GM19395 (cell line): ENCODE measurements around the gene TMEM106C.

Experiments
- ATAC-seq: cut with Tn5 transposase; IDR thresholded peaks from one replicate; pipeline ENCODE4 v1.9.1; 2021; ENCODE audit warnings: mild to moderate bottlenecking, moderate library complexity; ENCODE audit not compliant: unreplicated experiment

TMEM106C gene, protein sequence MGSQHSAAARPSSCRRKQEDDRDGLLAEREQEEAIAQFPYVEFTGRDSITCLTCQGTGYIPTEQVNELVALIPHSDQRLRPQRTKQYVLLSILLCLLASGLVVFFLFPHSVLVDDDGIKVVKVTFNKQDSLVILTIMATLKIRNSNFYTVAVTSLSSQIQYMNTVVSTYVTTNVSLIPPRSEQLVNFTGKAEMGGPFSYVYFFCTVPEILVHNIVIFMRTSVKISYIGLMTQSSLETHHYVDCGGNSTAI

DNA sequence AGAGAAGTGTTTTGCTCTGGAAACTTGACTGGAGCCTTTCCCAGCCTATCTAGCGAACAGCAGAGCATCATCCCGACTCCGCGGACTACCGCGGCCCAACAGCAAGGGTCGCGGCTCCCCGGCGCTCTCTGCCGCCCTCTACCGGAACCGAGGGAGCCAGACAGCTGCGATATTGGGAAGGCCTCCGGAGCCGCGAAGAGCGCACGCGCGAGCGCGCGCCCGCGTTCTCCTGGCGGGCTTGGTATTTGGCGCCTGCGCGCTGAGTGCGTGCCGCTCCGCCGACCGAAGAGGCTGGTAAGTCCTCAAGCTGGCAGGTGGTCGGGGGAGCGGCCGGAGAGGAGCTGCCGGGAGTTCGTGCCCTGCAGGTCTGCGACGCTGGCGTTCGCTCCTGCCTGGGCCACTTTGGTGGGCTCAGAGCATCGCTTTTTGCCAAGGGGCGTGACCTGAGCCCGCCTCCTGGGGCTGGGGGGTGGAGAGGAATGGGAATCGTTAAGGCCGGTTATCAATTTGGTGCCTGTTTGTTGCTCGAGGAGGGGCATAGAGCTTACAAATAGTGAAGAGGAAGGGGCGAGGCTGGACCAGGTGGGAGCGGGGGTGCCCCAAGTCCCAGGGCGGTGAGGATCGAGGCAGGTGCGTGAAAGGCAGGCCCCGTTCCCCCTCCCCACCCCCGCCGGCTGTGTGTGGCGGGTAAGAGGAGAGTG is at the start of gene TMEM106C:
Gene TMEM106C, plus strand, starts transcription at position 257 of the 701 bp plus-strand sequence. CDS start 641 bp downstream, outside the sequence.
- ATAC-seq: peak; percentile 90

DNA sequence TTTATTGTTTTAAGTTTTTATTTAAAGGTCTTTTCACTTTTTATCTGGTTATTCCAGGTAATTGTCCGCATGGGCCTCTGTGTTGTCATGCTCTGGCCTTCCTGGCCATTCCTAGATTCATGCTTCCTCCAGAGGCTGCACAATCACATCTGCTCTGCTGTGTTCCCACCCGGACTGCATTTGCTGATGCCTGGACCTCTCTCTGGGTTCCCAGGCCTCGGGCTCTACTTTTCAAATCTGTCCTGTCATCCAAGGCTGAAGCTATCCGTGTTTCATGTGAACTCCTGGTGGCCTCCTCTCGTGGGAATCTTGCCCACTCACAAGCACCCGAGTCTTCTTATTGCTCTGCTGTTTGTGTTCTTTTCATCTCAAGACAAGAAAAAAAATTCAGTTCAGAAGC is 42.5 kb upstream of the TMEM106C start:
- ATAC-seq: no peak

DNA sequence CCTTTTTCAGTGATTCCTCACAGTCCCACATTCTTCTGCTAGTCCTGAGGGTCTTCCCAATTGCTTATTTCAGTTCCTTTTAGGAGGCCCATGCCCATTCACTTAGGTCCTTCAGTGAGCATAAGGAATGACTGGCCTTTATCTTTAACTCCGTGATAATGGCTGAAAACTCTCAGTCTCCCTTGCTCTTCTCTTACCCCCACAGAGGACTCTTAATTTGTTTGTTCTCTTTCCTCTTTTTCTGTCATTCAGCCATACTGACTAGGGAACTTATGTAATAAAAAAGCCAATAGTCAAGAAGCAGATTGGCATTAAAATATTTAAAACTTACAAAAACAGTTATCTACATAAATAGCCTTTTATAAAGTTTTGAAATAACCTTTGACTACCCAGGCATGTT is 41.5 kb upstream of the TMEM106C start:
- ATAC-seq: no peak

DNA sequence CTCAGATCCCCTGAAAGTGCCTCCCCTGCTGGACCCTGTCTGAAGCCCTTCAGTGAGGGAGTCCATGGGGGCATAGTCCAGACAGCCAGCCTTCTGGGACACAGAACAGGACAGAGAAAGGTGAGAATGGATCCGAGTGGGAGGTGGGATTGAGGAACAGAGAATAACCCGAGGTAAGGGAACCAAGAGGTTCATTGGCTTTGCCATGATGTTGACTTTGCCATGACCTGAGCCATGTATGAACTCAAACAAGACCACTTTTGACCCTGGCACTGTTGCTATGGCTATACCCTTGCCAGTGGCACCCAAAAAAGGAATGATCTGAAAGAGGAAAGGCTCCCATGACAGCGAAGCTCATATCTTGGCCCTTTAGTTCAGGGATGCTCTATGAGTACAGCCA is 36.0 kb upstream of the TMEM106C start:
- ATAC-seq: no peak

DNA sequence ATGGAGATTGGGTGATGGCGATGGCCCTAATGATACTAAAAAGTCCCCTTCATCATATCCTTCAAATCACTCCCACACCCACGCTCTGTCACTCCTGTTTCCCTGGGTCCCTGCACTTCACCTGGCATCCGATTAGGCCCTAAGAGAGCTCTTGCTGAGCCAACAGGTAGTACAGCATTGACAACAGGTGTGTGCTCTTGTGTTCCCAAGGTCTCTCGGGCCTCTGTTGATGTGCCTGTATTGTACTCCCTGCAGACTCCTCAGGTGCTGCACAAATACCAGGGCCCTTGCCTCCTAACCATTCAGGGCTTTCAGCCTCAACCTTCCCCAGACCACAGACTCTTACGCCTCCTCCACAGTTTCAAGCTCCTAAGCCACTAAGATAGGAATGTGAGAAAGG is 32.8 kb upstream of the TMEM106C start:
- ATAC-seq: no peak

DNA sequence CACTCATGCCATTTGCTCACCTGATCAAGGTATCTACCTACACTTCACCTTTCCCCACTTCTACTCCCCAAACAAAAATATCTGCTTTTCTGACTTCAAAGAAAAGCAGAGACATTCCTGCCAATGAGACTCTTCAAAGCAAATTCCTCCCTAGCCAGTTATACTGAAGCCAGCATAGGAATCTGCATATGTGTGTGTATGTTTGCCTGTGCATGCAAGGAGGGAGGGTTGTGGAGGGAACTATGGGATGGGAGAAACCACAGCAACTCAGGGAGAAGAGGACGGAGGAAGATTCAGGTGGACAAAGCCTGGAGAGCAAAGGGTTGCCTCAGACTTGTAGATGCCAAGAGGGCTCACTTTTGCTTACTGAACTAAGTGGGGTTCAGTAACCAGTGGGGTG is 32.2 kb upstream of the TMEM106C start:
- no peak for ATAC-seq

DNA sequence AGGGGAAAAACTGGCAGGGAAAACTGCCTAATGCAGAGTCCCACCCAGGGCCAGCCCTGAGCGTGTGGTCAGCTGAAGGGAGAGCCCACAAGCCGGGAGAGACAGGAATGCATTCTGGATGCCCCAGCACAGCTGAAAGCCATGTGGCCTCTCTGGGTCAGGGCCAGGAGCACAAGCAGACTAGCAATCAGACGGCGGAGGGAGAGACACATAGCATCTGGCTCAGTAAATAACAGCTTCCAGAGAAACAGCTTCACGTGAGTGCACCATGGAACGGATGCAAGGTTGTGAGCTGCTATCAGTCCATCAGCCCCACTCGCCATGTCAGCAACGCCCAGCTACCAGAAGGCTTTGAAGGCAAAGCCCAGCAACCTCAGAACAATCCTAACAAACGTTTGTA is 28.2 kb upstream of the TMEM106C start:
- ATAC-seq: no peak

DNA sequence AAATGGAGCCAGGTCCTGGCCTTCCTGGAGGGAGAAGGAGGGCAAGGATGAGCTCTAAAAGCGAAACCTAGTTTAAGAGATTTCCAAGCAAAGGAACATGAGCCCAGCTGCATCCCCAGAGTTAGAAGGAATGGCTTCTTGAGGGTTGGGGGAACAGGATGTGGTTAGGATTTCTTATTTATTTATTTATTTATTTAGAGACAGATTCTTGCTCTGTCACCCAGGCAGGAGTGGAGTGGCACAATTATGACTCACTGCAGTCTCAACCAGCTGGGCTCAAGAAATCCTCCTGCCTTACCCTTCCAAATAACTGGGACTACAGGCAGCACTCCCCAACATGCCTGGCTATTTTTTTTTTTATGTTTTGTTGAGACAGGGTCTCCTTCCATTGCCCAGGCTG is 25.3 kb upstream of the TMEM106C start:
- no peak for ATAC-seq

DNA sequence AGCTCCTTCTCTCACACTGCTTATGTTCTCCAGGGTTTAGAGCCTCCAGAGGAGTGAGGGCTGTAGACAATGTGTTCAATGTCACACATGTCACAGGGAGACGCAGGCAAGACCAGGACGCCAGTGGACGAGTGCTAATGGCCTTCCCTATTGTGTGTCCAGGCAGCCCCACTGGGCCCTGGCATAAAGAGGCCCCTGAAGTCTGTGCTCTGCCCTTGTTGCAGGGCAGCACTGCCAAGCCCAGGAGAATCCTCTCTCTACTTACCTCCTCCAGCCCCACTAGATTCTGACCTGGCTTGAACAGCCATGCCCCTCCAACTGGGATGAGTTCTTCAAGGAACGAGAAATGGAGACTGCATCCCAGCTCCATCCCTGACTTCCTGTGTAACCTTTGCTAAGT is 24.8 kb upstream of the TMEM106C start:
- ATAC-seq: no peak

DNA sequence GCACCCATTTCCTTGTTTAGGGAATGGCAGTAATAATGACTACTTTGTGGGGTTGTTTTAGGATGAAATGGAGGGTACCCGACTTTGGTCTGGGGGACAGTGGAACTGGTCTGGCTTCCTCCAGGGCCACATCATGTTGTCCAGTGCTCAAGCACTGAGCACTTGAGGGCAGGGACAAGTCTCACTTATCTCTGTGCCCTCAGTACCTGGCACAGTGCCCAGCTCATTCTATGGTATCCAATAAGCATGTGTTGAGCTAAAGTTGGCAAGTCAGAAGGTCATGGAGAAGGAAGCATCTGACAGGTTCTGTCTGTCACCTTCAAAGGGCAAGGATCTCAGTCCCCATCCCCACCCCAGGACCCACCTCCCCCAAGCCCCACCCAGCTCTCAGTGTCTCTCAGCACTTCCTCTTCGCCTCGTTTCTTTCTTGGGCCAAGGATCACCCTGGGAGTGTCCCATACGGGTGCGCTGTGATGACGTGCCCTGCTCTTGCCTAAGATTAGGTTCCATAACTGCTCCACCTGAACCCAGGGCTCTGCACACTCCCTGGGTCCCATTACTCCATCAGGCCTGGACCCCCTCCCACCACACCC is 24.3 kb upstream of the TMEM106C start:
- no peak for ATAC-seq

DNA sequence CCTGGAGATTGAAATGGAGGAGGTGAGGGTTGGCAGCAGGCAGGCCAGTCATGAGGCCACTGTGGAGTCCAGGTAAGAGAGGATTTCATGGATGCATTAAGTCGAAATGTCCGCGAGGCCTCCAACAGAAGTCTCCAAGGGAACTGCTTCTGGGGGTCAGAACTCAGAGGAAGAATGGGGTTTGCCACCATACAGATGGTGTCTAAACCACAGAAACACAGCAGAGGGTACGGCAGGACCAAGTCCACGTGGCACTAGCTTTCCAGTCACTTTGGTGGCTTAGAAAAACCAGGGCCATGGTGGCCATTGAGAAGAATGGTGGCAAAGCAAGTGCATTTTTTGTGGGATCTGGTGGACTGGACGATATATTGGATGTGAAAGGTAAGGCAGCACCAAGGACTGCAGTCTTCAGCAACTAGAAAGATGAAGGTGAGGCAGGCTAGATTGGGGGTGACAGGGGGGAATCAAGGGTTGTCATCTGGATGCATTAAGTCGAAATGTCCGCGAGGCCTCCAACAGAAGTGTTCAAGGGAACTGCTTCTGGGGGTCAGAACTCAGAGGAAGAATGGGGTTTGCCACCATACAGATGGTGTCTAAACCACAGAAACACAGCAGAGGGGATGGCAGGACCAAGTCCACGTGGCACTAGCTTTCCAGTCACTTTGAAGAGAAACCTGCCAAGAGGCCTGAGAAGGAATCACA is 22.5 kb upstream of the TMEM106C start:
- ATAC-seq: no peak

DNA sequence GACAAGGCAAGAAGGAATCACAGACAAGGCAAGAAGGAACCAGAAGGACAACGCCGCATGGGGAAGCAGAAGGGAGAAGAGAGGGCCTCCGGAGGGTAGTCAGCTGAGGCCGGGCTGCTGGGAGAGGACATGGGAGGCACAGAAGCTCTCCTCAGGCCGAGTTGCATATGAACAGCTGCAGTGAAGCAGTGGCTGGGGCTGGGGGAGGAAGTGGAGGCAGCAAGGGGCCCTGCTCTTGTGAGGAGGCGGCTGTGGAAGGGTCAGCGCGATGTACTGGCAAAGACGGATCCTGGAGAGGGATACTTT is 22.0 kb upstream of the TMEM106C start:
- no peak for ATAC-seq

DNA sequence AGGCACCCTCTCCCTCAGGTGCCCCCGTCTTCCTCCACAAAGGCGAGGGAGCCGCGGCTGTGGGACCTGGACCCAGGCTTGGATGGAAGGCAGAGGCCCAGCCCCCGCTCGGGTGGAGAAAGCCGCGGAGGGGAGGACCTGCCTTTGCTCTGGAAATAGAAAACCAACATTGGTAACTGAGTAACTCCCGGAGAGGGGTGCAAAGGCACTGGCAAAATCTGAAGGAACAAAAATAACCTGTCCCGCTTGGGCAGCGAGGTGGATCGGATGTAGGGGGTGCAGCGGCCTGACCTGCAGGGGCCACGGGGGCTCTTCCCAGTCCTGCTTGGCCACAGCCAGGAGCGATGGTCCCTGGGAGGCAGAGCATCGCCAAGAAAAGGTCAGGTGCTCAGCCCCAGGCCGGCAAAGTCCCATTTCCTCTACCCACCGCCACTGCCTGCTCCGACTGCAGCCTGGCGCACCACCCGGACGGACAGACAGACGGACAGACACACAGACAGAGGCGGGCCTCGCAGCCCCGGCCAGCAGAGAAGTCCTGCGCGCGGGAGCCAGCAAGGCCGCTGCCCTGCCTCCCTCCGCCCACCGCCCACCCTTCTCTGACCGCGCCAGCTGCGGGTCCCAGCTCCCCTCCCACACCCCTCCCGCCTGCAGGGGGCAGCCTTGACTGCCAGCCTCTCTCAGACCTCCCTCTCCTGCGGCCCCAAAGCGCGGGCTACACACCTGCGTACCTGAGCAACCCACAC is 21.4 kb upstream of the TMEM106C start:
- no peak for ATAC-seq

DNA sequence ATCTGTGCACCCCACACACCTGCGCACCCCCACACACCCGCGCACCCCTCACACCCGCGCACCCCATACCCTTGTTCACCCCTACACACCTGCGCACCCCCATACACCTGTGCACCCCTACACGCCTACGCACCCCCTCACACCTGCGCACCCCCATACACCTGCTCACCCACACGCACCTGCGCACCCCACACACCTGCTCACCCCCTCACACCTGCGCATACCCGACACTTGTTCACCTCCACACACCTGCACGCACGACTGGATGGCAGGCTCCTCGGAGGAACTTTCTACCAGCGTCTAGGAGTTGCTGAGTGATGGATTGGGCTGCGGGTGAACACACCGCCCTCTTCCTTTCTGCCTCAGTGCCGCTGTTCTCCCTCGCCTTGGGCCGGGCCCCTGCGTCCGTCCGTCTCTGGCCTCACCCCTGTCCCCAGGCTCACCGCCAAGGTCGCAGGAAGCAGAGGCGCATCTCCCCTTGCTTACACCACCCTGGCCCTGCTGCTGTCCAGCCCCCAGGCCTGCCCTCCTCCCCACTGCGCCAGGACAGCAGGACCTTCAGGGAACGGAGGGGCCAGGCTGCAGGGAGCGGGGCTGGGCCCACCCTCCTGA is 20.7 kb upstream of the TMEM106C start:
- ATAC-seq: no peak

DNA sequence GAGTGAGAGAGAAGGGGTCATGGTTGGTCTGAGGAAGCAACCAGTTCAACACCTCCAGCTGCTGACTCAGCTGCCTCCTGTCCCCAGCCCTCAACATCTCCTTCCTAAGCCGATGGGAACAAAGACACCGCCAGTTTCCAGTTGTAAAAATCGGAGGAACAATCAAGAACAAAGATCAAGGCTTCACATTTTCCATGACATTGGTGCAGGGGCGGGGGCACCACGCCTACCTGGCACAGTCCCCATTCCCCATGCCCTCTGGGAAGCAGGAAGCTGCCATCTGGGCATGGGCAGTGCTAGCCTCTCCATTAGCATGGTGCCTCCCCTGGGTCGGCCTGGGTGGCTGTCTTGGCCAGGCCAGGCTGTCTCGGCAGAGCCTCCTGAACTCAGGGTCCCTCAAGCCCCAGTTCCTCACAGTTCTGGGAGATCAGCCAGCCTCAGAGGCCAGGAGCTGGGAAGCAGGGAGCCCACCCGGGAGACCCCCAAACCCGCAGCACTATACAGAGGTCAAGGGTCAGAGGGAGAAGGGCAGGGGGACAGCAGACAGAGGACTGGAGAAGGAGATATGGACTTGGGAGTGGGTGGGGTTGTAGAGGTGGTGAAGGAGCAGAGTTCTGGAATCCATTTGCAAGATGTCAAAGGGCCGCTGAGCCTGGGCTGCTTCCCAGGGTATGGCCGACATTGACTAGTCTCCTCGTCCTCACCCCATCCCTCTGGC is 19.6 kb upstream of the TMEM106C start:
- ATAC-seq: no peak

DNA sequence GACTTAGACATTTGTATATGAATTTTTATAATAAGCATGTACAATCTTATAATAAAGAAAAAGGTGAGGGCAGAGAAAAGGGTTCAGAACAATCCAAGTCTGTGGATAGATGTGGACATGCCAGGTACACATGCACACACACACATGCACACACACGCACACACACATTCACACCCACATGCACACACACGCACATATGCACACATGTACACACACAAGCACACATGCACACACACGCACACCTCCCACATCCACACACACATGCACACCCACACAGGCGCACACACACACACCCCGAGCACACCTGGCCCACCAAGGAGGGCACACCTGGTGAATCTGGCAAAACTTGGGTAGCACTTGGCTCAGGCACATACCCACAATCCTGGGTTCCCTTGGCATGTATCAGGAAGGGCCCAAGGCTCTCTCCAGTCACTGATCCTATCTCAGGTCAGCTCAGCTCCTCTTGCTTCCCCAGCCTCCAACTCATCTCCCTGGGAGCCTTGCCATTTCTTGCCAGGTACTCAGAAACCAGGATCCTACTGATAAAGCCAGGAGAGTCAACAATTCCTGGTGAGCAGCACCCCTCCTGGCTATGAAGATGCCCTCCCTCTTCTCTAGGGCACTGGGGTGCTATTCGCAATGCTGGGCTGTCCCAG is 18.6 kb upstream of the TMEM106C start:
- ATAC-seq: no peak

DNA sequence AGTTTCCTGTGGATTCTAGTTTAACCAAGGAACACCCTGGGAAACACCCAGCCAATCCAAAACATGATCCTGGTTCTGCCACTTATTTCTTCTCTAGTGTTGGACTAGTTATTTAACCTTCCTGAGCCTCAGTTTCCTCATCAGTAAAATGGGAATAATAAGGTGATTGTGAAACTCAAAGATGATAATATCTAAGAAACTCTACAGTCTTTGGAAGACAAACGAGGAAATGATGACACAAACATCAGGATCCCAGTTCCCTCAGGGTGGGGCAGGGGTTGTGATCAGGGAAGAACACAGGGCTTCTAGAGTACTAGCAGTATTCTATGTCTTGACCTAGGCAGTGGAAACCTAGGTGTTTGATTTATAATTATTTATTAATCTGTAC is 18.1 kb upstream of the TMEM106C start:
- no peak for ATAC-seq

DNA sequence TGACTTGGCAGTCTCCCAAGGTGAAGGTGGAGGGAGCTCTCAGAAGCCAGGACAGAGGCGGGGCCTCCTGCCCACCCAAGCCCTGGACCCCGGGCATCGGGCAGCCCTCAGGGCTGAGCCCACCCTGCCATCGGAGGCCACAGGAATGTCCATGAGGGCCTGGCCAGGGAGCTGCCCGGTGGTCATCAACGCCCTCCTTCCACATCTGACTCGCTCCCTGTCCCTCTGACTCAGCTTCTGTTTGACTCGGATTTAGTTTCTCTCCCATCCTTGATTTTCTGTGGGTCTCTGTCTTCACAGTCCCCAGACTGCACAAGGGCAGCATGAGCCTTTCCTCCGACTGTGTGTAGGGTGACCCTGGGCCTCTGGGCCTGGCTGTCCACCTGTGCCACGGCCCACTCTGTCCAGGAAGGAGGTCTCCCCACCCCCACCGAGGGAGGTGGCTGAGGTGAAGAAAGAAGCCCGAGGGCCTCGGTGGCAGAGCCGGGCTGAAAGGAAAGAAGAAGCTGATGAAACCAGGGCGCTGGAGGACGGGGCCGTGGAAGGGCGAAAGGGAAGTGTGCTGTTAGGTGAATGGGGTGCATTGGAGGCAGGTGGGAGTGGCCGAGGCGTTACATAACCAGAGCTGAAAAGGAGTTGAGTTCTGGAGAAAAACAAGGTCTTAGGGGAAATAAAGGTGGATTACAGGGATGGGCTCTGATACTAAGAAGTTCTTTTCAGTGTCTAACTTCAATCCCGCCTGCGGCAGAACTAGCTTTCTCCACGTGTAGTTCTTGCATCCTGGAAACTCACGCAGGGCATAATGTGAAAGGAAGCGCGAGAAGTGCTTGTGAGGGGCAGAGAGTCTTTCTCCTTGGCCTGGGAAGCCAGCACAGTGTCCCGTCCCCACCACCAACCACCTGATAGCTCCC is 16.7 kb upstream of the TMEM106C start:
- no peak for ATAC-seq

DNA sequence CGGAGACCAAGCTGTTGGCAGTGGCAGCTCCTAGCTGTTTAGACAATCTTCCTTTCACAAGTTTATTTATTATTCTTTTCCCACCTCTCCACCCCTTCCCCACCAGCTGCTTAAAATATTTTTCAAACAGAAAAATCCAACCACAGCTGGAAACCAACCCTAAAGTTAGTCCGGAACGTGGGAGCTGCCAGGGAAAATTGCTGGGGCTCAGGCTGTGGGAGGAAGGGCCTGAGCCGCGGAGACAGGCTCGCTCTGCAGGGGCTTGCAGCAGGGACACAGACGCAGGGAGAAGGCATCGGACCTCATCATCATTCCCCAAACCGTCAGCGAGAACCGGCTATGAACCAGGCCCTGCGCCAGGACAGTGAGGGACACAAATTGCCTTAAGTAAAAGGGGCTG is 16.1 kb upstream of the TMEM106C start:
- ATAC-seq: no peak
